Naive thymus-derived CD4-positive, alpha-beta T cell (primary cell): ENCODE results near the gene OGDH. TPM values are rescaled to one million over a fixed set of nuclear protein-coding genes. Genes with fewer than 3 reads are reported as not detected.

ENCODE experiments used
- ATAC-seq: fragments of 150-1000 bp; cut with Tn5 transposase; 2 replicates; pipeline ENCODE4 v1.10.0; 2021; ENCODE audit warnings: mild to moderate bottlenecking, moderate library complexity
- CTCF ChIA-PET: fragments of 350-600 bp; sonication (Branson Sonifier 250); formaldehyde crosslinking; loops from one replicate; lab custom pipeline; 2021; ENCODE audit warnings: antibody characterized with exemption; lab: Charles Lee
- POLR2A ChIA-PET: fragments of 350-600 bp; sonication (Branson Sonifier 250); formaldehyde crosslinking; loops from one replicate; lab custom pipeline; 2021; ENCODE audit warnings: antibody characterized with exemption, inconsistent platforms; lab: Charles Lee
- DNase-seq, 9 donors: peaks; one replicate each; pipeline versions ENCODE4 v3.0.0 to v3.0.0-alpha.2; 2020 to 2022; ENCODE audit warnings: mixed read lengths in 1 of 9
- H3K27ac ChIP-seq: one replicate; pipeline ENCODE4 v1.7.0; 2013; ENCODE audit warnings: mild to moderate bottlenecking, low read depth, low read length, moderate library complexity
- H3K27me3 ChIP-seq, 2 donors: one replicate each; pipeline ENCODE4 v1.7.0; 2013; ENCODE audit warnings: low read length in 2 of 2, mild to moderate bottlenecking in 2 of 2, moderate library complexity in 2 of 2; ENCODE audit not compliant: control insufficient read depth in 2 of 2, insufficient read depth in 2 of 2
- H3K36me3 ChIP-seq, 3 experiments: 1 replicate in 2 of 3; 2 replicates in 1 of 3; pipeline ENCODE4 v1.7.0; 2013; ENCODE audit warnings: low read length in 3 of 3, mild to moderate bottlenecking in 3 of 3, moderate library complexity in 1 of 3; ENCODE audit not compliant: insufficient read depth in 3 of 3, control insufficient read depth in 2 of 3
- H3K4me1 ChIP-seq, 2 donors: one replicate each; pipeline ENCODE4 v1.7.0; 2013; ENCODE audit warnings: low read length in 2 of 2, mild to moderate bottlenecking in 2 of 2, moderate library complexity in 1 of 2; ENCODE audit not compliant: control insufficient read depth in 2 of 2, insufficient read depth in 2 of 2
- H3K4me3 ChIP-seq: 2 replicates; pipeline ENCODE4 v1.7.0; 2013; ENCODE audit warnings: mild to moderate bottlenecking, low read length
- H3K9me3 ChIP-seq, 3 experiments: 1 replicate in 2 of 3; 2 replicates in 1 of 3; pipeline ENCODE4 v1.7.0; 2013; ENCODE audit warnings: low read length in 3 of 3; ENCODE audit not compliant: control insufficient read depth in 2 of 3
- H3K27ac Mint-ChIP-seq, 9 donors: one replicate each; pipeline ENCODE4 v1.8.0; 2020 to 2022; ENCODE audit warnings: mixed read lengths in 9 of 9, mild to moderate bottlenecking in 8 of 9, moderate library complexity in 5 of 9, inconsistent platforms in 2 of 9
- H3K27me3 Mint-ChIP-seq, 5 donors: one replicate each; pipeline ENCODE4 v1.8.0; 2021 to 2022; ENCODE audit warnings: mixed read lengths in 5 of 5, mild to moderate bottlenecking in 1 of 5
- H3K36me3 Mint-ChIP-seq, 5 donors: one replicate each; pipeline ENCODE4 v1.8.0; 2020 to 2022; ENCODE audit warnings: mixed read lengths in 5 of 5, mild to moderate bottlenecking in 3 of 5, inconsistent platforms in 1 of 5
- H3K4me1 Mint-ChIP-seq, 7 donors: one replicate each; pipeline ENCODE4 v1.8.0; 2020 to 2022; ENCODE audit warnings: mixed read lengths in 7 of 7, mild to moderate bottlenecking in 3 of 7, inconsistent platforms in 1 of 7
- H3K4me3 Mint-ChIP-seq, 10 donors: one replicate each; pipeline ENCODE4 v1.8.0; 2020 to 2022; ENCODE audit warnings: mild to moderate bottlenecking in 10 of 10, mixed read lengths in 10 of 10, moderate library complexity in 6 of 10, inconsistent platforms in 2 of 10
- H3K9me3 Mint-ChIP-seq, 11 donors: one replicate each; pipeline ENCODE4 v1.8.0; 2020 to 2022; ENCODE audit warnings: mixed read lengths in 11 of 11, mild to moderate bottlenecking in 4 of 11, inconsistent platforms in 1 of 11, moderate library complexity in 1 of 11
- intact Hi-C, 2 donors: fragments of 100-400 bp; cut with micrococcal nuclease; formaldehyde crosslinking; loops; one replicate each; pipeline ENCODE4 v1.15.1; 2023
- polyA plus RNA-seq, 2 donors: library from polyadenylated mRNA; unstranded; fragments of 300-500 nt; fragmentation: Illumina TruSeq; gene quantifications; one replicate each; pipeline ENCODE4 v1.2.3, GENCODE V29; 2021
- total RNA-seq, 6 experiments: library from RNA in 5 of 6; stranded (reverse) in 5 of 6; gene quantifications; 1 replicate in 5 of 6; 2 replicates in 1 of 6; pipeline ENCODE4 v1.2.3 and lab custom pipeline; 2021 to 2026

OGDH gene
- total and polyA plus RNA-seq, 7 experiments from 2014 or later, result 20.3 to 122 (median 64.2) TPM

GRCh38 chr7:44709945-44710596 is 103.6 kb downstream of the OGDH start:
- Mint-ChIP-seq H3K4me1 (peaks cover 4 to 11% (median 7%) of the 10 kb centered on the region in 7 donors), H3K27me3 (no peaks in the 10 kb centered on the region), H3K4me3 (no peak overlapping the region), H3K27ac (peak overlapping the region in 7 of 9 donors; percentile 10 to 93 (median 63)), H3K9me3 (peaks cover 0 to 5% (median 0%) of the 10 kb centered on the region in 11 donors), H3K36me3 (peaks cover 6 to 22% (median 9%) of the 10 kb centered on the region in 5 donors)
- Histone ChIP-seq H3K4me1 (peaks cover 0 to 6% of the 10 kb centered on the region in 2 donors), H3K36me3 (peaks cover 0 to 31% (median 8%) of the 10 kb centered on the region in 3 experiments), H3K27ac (no peak overlapping the region), H3K27me3 (no peaks in the 10 kb centered on the region), H3K4me3 (no peak overlapping the region), H3K9me3 (no peaks in the 10 kb centered on the region)
- DNase-seq (no peak), ATAC-seq (no peak)
- intact Hi-C loops, result no loop called here
- ChIA-PET CTCF (interaction anchor here (1.3 kb wide), 1 partner anchor 428 kb away, joined by 3 read pairs; no protein-coding TSS in a partner anchor), POLR2A (interaction anchor here (0.6 kb wide), 1 partner anchor 146 kb away, joined by 4 read pairs; no protein-coding TSS in a partner anchor)

DNA sequence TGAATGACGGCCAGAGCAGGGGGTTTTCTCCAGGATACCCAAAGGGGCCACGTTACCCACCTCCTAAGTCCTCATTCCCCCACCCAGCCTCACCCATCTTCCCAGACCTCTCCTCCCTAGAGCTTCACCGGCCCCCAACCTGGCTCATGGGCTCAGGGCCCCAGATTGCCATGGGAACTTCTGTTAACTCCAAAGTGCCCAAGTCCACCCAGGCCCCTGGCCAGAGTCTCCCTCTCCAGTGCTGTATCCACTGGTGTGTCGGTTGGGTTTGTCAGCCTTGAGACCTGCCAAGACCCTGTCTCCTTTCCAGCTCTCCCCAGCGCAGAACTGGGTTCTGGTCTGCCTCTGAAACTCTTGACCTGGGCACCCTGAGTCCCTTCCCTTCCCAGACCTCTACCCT is 105.1 kb downstream of the OGDH start:
- Mint-ChIP-seq H3K27me3 (no peaks in the 10 kb centered on the region), H3K36me3 (peaks cover 0 to 14% (median 3%) of the 10 kb centered on the region in 5 donors), H3K27ac (peak overlapping the region in 7 of 9 donors; percentile 6 to 76 (median 35)), H3K9me3 (no peaks in the 10 kb centered on the region), H3K4me3 (no peak overlapping the region), H3K4me1 (peaks cover 4 to 11% (median 7%) of the 10 kb centered on the region in 7 donors)
- POLR2A ChIA-PET, result no interaction called here
- DNase-seq (no peak), ATAC-seq (no peak)
- Histone ChIP-seq H3K36me3 (peaks cover 0 to 31% (median 8%) of the 10 kb centered on the region in 3 experiments), H3K4me3 (no peak overlapping the region), H3K4me1 (peaks cover 0 to 6% of the 10 kb centered on the region in 2 donors), H3K27me3 (no peaks in the 10 kb centered on the region), H3K27ac (no peak overlapping the region), H3K9me3 (no peaks in the 10 kb centered on the region)
- intact Hi-C loops, result no loop called here
- CTCF ChIA-PET, result interaction anchor here (0.6 kb wide), 1 partner anchor 144 kb away, joined by 3 read pairs; no protein-coding TSS in a partner anchor

GRCh38 chr7:44712012-44712411 is 105.6 kb downstream of the OGDH start:
- Histone ChIP-seq H3K27me3 (no peaks in the 10 kb centered on the region), H3K4me3 (no peak overlapping the region), H3K4me1 (peaks cover 0 to 6% of the 10 kb centered on the region in 2 donors), H3K9me3 (no peaks in the 10 kb centered on the region), H3K27ac (peak overlapping the region; percentile 14), H3K36me3 (peaks cover 0 to 27% (median 8%) of the 10 kb centered on the region in 3 experiments)
- ATAC-seq, result no peak
- DNase-seq, result no peak
- H3K4me3 Mint-ChIP-seq, result no peak overlapping the region
- H3K36me3 Mint-ChIP-seq, result peaks cover 0 to 14% (median 3%) of the 10 kb centered on the region in 5 donors
- intact Hi-C loops, result no loop called here
- H3K27ac Mint-ChIP-seq, result peak overlapping the region in 6 of 9 donors; percentile 9 to 76 (median 44)
- peaks cover 4 to 11% (median 7%) of the 10 kb centered on the region in 7 donors for H3K4me1 Mint-ChIP-seq
- H3K27me3 Mint-ChIP-seq, result no peaks in the 10 kb centered on the region
- POLR2A ChIA-PET, result no interaction called here
- CTCF ChIA-PET, result interaction anchor here (0.6 kb wide), 1 partner anchor 144 kb away, joined by 3 read pairs; no protein-coding TSS in a partner anchor
- no peaks in the 10 kb centered on the region for H3K9me3 Mint-ChIP-seq

GRCh38 chr7:44713141-44713540 is 106.7 kb downstream of the OGDH start:
- Mint-ChIP-seq H3K4me1 (peaks cover 4 to 11% (median 7%) of the 10 kb centered on the region in 7 donors), H3K27me3 (no peaks in the 10 kb centered on the region), H3K4me3 (no peak overlapping the region), H3K9me3 (no peaks in the 10 kb centered on the region), H3K36me3 (peaks cover 0 to 8% (median 0%) of the 10 kb centered on the region in 5 donors), H3K27ac (no peak overlapping the region)
- H3K9me3 ChIP-seq, result no peaks in the 10 kb centered on the region
- intact Hi-C loops, result no loop called here
- H3K4me1 ChIP-seq, result peaks cover 0 to 6% of the 10 kb centered on the region in 2 donors
- ChIA-PET CTCF (no interaction called here), POLR2A (no interaction called here)
- no peak overlapping the region for H3K27ac ChIP-seq
- H3K36me3 ChIP-seq, result peaks cover 0 to 15% (median 0%) of the 10 kb centered on the region in 3 experiments
- H3K27me3 ChIP-seq, result no peaks in the 10 kb centered on the region
- DNase-seq (no peak), ATAC-seq (no peak)
- no peak overlapping the region for H3K4me3 ChIP-seq

DNA sequence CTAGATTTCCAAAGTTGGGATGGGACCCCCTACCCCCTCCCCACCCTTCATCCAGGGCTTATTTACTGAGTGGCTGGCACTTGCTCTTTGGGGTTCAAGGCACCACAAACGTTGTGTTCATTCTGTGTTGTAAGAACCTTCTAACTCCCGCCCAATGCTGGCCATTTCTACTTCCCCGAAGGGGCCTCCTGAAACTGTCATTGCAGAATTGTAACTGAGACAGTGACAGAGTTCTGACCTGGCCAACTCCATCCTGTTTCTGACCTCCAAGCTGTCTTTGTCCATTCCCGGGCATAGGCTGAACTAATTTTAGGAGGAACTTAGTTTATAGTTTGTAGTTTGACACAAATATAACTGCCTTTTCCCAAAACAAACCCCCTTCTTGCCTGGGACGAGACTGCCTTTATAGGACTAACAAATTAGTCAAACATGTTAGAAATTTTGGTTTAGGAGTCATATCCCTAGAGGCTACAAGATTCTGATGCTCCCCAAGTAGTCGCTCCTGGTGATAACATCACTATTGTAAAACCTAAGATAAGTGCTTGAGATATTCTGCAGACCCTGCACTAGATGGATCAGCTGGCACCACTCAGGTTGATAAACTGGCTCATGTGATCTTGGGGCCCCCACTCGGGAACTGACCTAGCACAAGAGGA is 107.4 kb downstream of the OGDH start:
- no peak for DNase-seq
- no peak for ATAC-seq
- Mint-ChIP-seq H3K36me3 (peaks cover 0 to 7% (median 0%) of the 10 kb centered on the region in 5 donors), H3K27ac (no peak overlapping the region), H3K9me3 (no peaks in the 10 kb centered on the region), H3K4me1 (peaks cover 4 to 11% (median 7%) of the 10 kb centered on the region in 7 donors), H3K27me3 (no peaks in the 10 kb centered on the region), H3K4me3 (no peak overlapping the region)
- ChIA-PET POLR2A (no interaction called here), CTCF (no interaction called here)
- no peak overlapping the region for H3K4me3 ChIP-seq
- H3K36me3 ChIP-seq, result peaks cover 0 to 9% (median 0%) of the 10 kb centered on the region in 3 experiments
- H3K27me3 ChIP-seq, result no peaks in the 10 kb centered on the region
- H3K4me1 ChIP-seq, result peaks cover 0 to 6% of the 10 kb centered on the region in 2 donors
- intact Hi-C loops, result no loop called here
- H3K27ac ChIP-seq, result no peak overlapping the region
- no peaks in the 10 kb centered on the region for H3K9me3 ChIP-seq

DNA sequence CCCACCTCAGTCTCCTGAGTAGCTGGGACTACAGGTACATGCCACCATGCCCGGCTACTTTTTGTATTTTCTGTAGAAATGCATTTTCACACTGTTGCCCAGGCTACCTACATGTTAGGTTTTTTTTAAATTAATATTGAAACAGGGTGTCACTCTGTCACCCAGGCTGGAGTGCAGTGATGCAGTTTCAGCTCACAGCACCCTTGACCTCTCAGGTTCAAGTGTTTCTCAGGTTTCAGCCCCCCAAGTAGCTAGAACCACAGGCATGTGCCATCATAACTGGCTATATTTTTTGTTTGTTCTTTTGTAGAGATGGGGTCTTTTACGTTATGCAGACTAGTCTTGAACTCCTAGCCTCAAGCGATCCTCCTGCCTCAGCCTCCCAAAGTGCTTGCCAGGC is 109.8 kb downstream of the OGDH start:
- POLR2A ChIA-PET, result no interaction called here

More for the DNA sequence above, 109.8 kb downstream of the OGDH start:
- no peaks in the 10 kb centered on the region for H3K27me3 ChIP-seq
- Mint-ChIP-seq H3K27ac (no peak overlapping the region), H3K4me1 (peaks cover 4 to 11% (median 7%) of the 10 kb centered on the region in 7 donors), H3K4me3 (no peak overlapping the region), H3K36me3 (peaks cover 0 to 3% (median 0%) of the 10 kb centered on the region in 5 donors), H3K27me3 (no peaks in the 10 kb centered on the region), H3K9me3 (peaks cover 0 to 10% (median 0%) of the 10 kb centered on the region in 11 donors)
- no peak overlapping the region for H3K27ac ChIP-seq
- intact Hi-C loops, result no loop called here
- H3K9me3 ChIP-seq, result no peaks in the 10 kb centered on the region
- ATAC-seq (no peak), DNase-seq (no peak)
- no peak overlapping the region for H3K4me3 ChIP-seq
- H3K4me1 ChIP-seq, result peaks cover 0 to 6% of the 10 kb centered on the region in 2 donors
- H3K36me3 ChIP-seq, result no peaks in the 10 kb centered on the region
- CTCF ChIA-PET, result no interaction called here
